Renal cortex interstitium (tissue), 3 donors: ENCODE results near the gene SRP54. TPM values are rescaled to one million over a fixed set of nuclear protein-coding genes. Genes with fewer than 3 reads are reported as not detected.

Experiments used
- polyA plus RNA-seq, 3 donors: library from polyadenylated mRNA; unstranded; fragments of 120-200 nt; gene quantifications; one replicate each; pipeline ENCODE4 v1.2.1, GENCODE V29; 2013; ENCODE audit not compliant: insufficient read length in 3 of 3

The SRP54 gene
- polyA plus RNA-seq, 3 donors, result 65.3 to 80.9 (median 77.4) TPM

Other genes with a start within 250 kb of the SRP54 start
- 10 to 100 TPM; 25.2 to 29.7 (median 29.4) TPM for gene BAZ1A, start 107.6 kb upstream of the SRP54 start, polyA plus RNA-seq
- 10 to 100 TPM; 53.4 to 69.2 (median 57.5) TPM for gene FAM177A1, start 63.3 kb downstream of the SRP54 start, polyA plus RNA-seq
- 10 to 100 TPM; 44.2 to 48.6 (median 46.6) TPM for gene PPP2R3C, start 139.0 kb downstream of the SRP54 start, polyA plus RNA-seq
- gene PRORP, start 139.6 kb downstream of the SRP54 start, polyA plus RNA-seq, result 10 to 100 TPM; 27.2 to 30.6 (median 27.3) TPM